Pulmonary artery endothelial cell (primary cell): ENCODE results near the gene RNU1-4. TPM values are rescaled to one million over a fixed set of nuclear protein-coding genes. Genes with fewer than 3 reads are reported as not detected.

ENCODE experiments used
- total RNA-seq: library from RNA; depleted of rRNA; stranded (reverse); fragments of >200 nt; gene quantifications from 2 replicates; pipeline ENCODE4 v1.2.3, GENCODE V29; 2014

The RNU1-4 gene
- total RNA-seq, 1 donor from 2014 or later: under 0.01 TPM

Other genes with a start within 250 kb of the RNU1-4 start
- gene RNU1-1, start 226.2 kb upstream of the RNU1-4 start, total RNA-seq: under 0.01 TPM in 2 replicates
- gene NBPF1, start 127.0 kb upstream of the RNU1-4 start, total RNA-seq: 20.2 and 28.8 TPM in 2 replicates
- under 0.01 TPM in 2 replicates for gene RNU1-3, start 73.6 kb upstream of the RNU1-4 start, total RNA-seq
- under 0.01 TPM in 2 replicates for gene RNU1-2, start 155.5 kb downstream of the RNU1-4 start, total RNA-seq
- gene CROCC, start 181.4 kb downstream of the RNU1-4 start, total RNA-seq: 18.5 and 20.6 TPM in 2 replicates
- 12.6 and 13.7 TPM in 2 replicates for gene MFAP2, start 240.1 kb downstream of the RNU1-4 start, total RNA-seq